Measurements from ENCODE around the gene LEP.

Gene LEP

DNA sequence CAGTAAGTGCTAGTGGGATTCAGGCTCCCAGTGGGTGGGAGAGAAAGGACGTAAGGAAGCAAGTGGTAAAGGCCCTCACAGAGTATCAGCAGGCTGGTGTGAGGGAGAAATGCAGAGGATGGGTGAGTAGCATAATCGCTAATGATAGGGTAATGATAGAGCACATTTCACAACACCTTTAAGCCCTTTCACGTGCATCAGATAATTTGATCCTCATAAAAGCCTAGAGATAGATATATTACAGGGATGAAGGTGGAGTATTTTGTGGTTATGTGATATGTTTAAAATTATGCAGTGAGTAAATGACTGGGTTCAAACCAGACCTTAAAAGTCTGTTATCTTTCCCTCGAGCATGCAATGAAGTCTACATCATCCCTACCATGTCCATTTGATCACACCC is 10.3 kb downstream of the LEP start:
- no peak for DNase-seq

DNA sequence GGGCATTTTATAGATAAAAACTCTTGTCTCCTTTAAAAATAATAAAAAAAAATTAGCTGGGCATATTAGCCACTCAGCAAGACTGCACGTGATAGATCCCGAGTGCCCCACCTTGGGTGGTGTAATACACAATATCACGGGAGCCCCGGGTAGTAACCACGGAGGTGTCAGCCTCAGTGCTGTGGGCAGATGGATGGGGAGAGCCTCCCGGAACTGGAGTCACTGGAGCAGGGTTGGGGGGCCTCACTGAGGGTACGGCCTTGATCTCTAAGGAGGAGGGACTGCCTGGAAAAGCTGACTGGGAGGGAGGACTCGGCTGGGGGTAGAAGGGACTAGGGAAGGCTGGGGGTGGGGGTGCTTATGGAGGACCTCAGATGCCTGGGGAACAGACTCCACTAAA is 12.6 kb downstream of the LEP start:
- no peak for DNase-seq

DNA sequence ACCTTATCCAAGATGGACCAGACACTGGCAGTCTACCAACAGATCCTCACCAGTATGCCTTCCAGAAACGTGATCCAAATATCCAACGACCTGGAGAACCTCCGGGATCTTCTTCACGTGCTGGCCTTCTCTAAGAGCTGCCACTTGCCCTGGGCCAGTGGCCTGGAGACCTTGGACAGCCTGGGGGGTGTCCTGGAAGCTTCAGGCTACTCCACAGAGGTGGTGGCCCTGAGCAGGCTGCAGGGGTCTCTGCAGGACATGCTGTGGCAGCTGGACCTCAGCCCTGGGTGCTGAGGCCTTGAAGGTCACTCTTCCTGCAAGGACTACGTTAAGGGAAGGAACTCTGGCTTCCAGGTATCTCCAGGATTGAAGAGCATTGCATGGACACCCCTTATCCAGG is 13.4 kb downstream of the LEP start:
- DNase-seq, result no peak

GRCh38 chr7:128255271-128255670 is 14.2 kb downstream of the LEP start:
- no peak for DNase-seq

DNA sequence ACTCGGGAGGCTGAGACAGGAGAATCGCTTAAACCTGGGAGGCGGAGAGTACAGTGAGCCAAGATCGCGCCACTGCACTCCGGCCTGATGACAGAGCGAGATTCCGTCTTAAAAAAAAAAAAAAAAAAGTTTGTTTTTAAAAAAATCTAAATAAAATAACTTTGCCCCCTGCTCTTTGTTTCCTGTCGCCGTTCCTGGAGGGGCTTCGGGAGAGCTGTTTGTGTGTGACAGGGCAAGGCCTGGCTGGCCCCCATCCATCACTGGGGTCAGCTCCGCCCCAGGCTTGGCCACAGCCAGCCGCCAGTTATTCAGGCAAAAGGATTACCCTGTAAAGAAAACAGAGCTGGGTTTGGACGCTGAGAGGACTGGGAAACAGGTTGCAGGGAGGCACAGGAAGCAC is 16.4 kb downstream of the LEP start:
- no peak for DNase-seq

GRCh38 chr7:128259131-128260061 is 18.3 kb downstream of the LEP start:
- peak; percentile 31 for DNase-seq

DNA sequence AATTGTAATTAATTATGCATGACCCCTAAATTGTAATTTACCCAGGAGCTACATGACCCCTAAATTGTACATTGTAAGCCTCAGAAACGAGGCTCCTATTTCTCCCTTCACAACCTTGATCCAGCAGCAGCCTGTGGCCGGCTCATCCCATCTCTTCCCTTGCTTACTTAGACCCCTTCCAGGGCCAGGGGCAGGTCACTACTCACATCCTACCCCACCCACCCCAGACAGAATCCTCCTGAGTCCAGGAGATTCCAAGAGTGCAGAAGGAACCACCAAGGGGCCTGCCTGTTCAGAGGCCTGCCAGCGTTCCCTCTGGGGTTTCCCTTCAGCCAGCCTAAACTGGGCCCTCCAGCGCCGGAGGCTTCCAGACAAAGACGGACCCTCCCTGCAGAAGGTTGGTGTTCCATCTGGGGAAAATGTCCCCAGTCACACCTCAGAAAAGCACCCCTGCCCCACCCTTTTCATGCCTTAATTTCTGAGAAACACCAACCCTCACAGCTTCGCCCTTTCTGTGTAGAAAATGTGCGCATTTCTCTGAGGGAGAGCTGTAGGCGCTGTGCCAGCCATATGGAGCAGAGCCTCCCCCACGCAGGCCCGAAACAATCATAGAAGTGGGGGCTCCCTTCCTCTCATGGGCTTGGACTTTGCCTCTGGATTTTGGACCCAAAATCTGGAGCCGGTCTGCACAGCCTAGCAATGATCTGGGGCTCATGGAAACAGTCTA is 19.2 kb downstream of the LEP start:
- no peak for DNase-seq

DNA sequence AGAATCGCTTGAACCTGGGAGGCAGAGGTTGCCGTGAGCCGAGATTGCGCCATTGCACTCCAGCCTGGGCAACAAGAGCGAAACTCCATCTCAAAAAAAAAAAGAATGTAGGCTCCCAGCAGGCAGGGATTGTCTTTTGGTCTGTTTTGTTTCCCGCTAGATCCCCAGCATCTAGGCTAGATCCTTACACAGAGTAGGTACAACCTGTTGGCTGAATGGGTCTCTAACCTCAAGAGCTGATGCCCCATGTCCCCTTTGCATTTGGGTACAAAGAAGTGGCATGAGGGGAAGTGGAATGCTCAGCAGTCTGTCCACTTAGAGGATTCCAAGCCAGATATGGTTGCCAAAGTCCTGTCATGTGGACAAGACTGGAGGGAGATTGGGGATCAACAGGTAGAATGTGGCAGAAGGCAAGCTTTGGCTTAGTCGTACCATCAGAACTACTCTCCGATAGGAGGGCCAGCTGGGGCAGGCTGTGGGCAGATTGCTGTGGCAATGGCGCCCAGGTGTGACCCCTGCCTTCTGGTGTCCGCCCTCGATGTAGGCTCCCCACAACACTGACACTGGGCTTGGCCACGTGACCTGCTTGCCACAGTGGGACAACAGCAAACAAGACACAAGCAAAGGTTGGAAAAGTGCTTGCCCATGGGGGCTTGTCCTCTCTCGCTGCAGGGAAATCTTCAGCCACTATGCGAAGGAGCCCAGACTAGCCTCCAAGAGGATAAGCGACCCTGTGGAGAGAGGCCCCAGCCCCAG is 21.4 kb downstream of the LEP start:
- DNase-seq, result no peak

DNA sequence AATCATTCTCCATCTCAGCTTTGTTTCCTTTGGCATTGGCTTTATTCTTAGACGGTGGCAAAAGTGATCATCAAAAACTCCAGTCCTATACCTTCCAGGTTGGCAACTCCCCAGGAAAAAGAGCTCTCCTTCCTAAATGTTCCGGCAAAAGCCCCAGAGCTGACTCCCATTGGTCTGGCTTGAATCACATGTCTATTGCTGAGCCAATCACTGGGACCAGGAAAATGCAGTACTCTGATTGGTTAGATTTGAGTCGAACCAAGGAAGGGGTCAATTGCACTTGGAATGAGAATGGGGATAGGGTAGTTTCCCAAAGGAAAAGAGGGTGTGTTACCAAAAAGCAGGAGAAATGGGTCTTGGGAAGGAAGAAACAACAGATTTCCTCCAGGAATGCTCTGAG is 22.3 kb downstream of the LEP start:
- DNase-seq, result no peak

DNA sequence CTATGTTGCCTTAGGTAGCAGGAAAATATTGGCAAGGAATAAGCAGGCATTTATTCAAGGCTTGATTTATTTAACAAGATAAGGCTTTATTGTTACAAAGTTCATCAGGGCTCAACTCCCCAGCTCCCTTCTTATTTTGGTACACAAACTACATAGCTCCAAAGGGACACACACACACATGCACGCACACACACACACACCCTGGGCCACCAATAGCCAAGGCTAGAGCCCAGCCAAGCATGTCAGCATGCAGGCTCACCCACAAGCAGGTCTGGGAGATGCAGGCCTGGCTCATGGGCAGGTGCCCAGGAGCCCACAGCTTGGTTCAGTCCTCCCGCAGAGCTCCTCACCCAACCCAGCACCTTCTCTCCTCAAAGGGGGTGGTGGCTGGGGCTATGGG is 23.4 kb downstream of the LEP start:
- no peak for DNase-seq

DNA sequence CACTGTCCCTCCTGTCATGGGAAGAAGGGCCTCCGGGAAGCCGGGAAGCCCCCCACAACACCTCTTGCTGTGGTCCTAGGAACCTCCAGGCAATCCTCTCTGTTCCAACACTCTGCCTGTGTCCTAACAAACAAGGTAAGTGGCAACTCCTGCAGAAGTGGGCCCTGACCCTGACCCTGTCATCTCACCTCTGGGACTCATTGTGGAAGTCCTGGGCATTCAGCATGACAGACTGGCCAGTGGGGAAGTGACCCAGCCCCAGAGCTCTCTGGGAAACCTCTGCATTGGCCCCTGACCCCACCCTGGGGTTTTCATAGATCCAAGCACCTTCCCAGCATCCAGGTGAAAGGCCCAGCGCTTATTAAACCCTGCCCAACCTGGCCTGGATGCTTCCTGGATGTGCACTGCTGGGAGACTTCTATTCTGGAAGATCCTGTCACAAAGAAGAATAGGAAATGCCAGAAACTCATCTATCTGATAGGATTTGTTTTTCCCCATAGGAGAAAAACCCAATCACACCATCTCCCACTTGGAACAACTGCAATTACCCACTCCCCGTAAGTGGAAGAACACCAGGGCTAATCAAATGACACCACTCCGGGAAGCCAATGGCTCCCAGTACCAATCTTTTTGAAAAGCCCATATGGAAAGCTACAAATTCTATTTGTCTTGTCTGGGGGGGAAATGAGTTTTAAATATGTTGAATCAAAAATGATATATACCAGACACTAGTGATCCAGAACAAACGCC is 24.3 kb downstream of the LEP start:
- no peak for DNase-seq

DNA sequence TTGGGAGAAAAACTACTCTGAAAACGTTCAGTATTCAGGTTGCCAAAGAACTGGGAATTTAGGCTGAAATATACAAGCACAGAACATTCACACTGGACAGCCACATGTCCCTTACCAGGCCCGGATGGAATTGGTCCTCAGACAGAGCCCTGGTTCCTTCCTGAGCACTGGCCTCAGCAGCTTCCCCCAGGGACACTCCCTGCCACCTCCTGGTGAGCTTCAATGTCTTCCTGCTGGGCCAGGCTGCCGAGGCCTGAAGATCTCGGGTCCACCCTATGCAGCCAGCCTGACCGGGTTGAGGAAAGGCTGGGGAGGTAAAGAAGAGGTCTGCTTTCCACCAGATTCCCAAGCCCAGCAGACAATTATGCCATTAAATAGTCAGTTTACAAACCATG is 24.8 kb downstream of the LEP start:
- DNase-seq, result no peak

- no peak for DNase-seq
Measured at GRCh38 chr7:128266529-128266882, 25.4 kb downstream of the LEP start.

DNA sequence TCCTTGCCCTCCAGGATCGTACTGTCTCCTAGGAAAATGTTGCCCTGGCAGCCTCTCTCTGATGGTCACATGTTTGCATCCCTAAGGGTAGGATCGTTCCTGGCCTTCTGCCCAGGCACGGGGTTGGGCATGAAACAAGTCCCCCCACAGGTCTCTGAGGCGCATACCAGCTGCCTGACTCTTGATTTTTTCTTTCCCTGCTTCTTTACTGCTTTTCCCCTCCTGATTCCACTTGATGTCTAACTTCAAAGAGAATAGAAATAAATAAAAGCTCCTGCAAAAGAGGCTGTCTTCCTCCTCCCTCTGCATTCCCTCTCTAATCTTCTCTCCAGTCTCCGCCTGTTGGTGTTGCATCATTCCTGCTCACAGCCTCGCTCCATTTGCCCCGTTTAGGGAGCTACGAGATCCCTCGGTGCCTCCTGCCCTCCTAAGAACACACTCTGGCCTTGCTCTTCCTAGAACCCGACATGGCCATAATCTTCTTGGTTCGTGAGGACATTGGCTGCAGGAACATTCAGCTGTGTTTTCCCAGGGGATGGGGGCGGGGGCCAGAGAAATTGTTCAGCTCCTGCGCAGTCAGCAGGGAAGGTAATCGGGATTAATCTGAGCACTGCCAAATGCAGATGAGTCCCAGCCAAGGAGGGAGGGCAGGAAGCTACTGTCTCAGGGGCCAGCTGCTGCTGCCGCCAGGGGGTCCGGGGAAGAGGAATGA is 26.0 kb downstream of the LEP start:
- DNase-seq, result peak; percentile 76

GRCh38 chr7:128267595-128267924 is 26.5 kb downstream of the LEP start:
- DNase-seq, result no peak

GRCh38 chr7:128268233-128268632 is 27.2 kb downstream of the LEP start:
- no peak for DNase-seq

DNA sequence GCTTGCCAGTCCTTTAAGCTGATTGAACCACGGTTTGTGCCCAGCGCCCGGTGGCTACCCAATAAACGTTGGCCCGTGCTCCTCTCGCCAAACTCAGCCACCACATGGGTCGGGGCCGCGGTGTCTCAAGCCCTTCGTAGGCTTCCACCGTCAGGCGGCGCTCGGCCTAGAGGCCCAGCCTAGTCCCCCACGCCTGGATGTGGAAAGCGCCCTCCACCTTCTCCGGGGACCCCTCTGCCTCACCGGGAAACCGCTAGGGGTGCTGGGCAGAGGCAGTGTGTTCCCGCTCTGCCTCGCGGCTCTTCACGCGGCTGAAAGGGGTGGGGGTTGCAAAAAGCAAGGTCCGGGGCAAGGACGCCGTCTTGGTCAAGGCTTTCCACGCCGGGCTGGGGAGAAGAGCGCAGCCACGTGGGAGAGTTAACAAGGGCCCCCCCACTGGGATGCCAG is 29.8 kb downstream of the LEP start:
- DNase-seq, result peak; percentile 34

GRCh38 chr7:128271471-128271941 is 30.4 kb downstream of the LEP start:
- no peak for DNase-seq

DNA sequence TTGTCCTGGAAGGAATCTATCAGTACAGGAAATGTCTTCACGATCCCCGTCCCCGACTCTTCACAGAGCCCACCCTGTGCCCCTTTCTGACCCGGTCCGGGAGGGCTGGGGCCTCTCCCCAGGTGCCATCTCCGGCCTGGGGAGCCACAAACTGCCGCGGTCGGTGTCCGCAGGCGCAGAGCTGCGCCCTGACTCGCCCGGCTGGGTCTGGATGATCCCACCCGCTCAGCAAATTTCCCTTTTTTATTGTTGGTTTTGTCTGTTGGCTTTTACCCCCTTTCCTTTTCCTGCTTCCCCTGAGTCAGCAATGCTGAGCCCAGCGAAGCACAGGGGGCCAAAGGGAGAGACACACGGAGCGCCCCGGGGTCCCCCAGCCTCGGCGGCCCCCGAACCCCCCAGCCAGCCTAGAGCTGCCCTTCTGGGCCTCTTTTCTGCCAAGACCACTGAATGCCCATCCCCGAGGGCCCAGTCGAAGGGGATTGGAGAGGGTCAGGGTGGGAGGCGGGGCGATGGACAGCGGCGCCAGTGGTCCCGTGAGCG is 30.9 kb downstream of the LEP start:
- peak; percentile 29 for DNase-seq

GRCh38 chr7:128274246-128274883 is 33.3 kb downstream of the LEP start:
- DNase-seq, result no peak

GRCh38 chr7:128274884-128275603 is 34.0 kb downstream of the LEP start:
- DNase-seq, result no peak

All from femur (tissue), 1 donor.